Measurements from ENCODE around the gene AUH. TPM values are rescaled to one million over a fixed set of nuclear protein-coding genes. Genes with fewer than 3 reads are reported as not detected.
A peak's percentile ranks its signal among the peaks of the same experiment; 100 is the strongest.

AUH gene
- total and polyA plus RNA-seq, 7 donors = 9.9 to 20.6 (median 14.1) TPM

DNA sequence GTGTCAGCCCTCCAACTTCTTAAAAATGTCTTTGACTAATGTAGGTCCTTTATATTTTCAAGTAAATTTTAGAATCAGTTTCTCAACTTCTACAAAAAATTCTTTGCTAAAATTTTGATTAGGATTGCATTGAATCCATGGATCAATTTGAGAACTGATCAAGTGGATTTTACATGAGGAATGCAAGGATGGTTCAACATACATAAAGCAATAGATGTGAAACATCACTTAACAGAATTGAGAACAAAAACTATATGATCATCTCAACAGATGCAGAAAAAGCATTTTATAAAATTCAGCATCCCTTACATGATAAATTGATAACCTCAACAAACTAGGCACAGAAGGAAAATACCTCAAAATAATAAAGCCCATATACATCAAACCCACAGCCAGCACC, 190.8 kb downstream of the AUH start:
- intact Hi-C loops (cut with DNase I) = no loop called here
- no peak overlapping the region for H3K27ac ChIP-seq
- no peaks in the 10 kb centered on the region for H3K36me3 ChIP-seq (ENCODE audit: insufficient read depth in 1 of 2, low read depth in 1 of 2)
- H3K9me3 ChIP-seq = peaks cover 8% of the 10 kb centered on the region
- TF ChIP-seq, protein P1, sequence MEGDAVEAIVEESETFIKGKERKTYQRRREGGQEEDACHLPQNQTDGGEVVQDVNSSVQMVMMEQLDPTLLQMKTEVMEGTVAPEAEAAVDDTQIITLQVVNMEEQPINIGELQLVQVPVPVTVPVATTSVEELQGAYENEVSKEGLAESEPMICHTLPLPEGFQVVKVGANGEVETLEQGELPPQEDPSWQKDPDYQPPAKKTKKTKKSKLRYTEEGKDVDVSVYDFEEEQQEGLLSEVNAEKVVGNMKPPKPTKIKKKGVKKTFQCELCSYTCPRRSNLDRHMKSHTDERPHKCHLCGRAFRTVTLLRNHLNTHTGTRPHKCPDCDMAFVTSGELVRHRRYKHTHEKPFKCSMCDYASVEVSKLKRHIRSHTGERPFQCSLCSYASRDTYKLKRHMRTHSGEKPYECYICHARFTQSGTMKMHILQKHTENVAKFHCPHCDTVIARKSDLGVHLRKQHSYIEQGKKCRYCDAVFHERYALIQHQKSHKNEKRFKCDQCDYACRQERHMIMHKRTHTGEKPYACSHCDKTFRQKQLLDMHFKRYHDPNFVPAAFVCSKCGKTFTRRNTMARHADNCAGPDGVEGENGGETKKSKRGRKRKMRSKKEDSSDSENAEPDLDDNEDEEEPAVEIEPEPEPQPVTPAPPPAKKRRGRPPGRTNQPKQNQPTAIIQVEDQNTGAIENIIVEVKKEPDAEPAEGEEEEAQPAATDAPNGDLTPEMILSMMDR (IDR thresholded peaks at IDR 0.05) = no peak
- DNase-seq (no peak), ATAC-seq (no peak)
- no peaks in the 10 kb centered on the region for H3K27me3 ChIP-seq (ENCODE audit: insufficient read depth in 3 of 3, low read length in 2 of 3)
- H3K4me3 ChIP-seq = no peak overlapping the region
- H3K4me1 ChIP-seq = peaks cover 6% of the 10 kb centered on the region

GRCh38 chr9:91166796-91167366, 194.8 kb downstream of the AUH start:
- Histone ChIP-seq H3K27ac (no peak overlapping the region), H3K4me3 (no peak overlapping the region), H3K27me3 (ENCODE audit: insufficient read depth in 3 of 3, low read length in 2 of 3) (no peaks in the 10 kb centered on the region), H3K4me1 (peaks cover 25% of the 10 kb centered on the region), H3K9me3 (peaks cover 8% of the 10 kb centered on the region), H3K36me3 (ENCODE audit: insufficient read depth in 1 of 2, low read depth in 1 of 2) (no peaks in the 10 kb centered on the region)
- WGBS, 3 donors = 54 to 63% (median 56%) methylated on average over 10 of the region's 10 CpGs
- no peak for DNase-seq
- TF ChIP-seq, protein P1 (IDR thresholded peaks at IDR 0.05) = no peak
- no peak for ATAC-seq
- intact Hi-C loops (cut with DNase I) = loop anchor here in 1 of 2 donors (10.0 kb wide), 1 partner anchor 252 kb away; no protein-coding TSS in a partner anchor

DNA sequence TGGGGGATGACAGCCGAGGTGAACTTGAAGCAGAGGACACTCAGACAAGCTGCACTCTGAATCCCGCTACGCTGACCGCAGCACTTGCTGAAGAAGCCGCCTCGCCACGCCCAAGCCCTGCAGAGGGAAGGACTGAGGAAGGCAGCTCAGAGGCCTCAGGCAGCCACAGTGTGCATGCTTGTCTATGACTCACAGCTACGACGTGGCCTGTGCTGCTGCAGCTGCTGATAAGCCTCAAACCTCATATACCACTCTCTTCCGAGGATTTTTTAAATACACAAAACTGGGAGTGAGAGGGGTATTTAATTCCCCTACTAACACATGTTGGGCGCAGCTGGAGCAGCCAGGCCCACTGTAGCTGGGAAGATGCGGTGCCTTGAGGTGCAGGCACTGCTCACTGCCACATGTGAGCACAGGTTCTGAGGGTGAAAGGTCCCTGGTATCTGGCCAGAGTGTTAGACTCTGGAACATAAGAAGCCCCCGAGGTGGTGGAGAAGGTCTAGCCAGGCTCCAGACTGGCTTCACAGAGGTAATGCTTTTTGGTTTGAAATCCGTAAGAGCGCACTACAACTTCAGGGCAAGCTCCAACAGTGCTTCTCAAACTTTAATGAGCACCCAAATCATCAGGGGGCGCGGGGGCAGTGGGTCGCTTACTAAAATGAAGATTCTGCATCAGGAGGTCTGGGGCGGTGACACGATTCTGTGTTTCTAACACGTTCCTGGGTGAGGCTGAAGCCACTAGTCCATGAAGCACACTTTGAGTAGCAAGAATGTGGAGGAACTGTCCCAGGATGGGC, 196.8 kb downstream of the AUH start:
- H3K36me3 ChIP-seq (ENCODE audit: insufficient read depth in 1 of 2, low read depth in 1 of 2) = no peaks in the 10 kb centered on the region
- TF ChIP-seq, protein P1 (IDR thresholded peaks at IDR 0.05) = no peak
- peaks cover under 1% of the 10 kb centered on the region for H3K9me3 ChIP-seq
- peaks cover 25% of the 10 kb centered on the region for H3K4me1 ChIP-seq
- intact Hi-C loops (cut with DNase I) = loop anchor here in 1 of 2 donors (10.0 kb wide), 1 partner anchor 250 kb away; no protein-coding TSS in a partner anchor
- H3K27ac ChIP-seq = no peak overlapping the region
- no peak overlapping the region for H3K4me3 ChIP-seq
- DNase-seq (peak; percentile 75 to 79), ATAC-seq (peak; percentile 32 to 75 (median 72))
- no peaks in the 10 kb centered on the region for H3K27me3 ChIP-seq (ENCODE audit: insufficient read depth in 3 of 3, low read length in 2 of 3)
- WGBS, 3 donors = 77 to 83% (median 81%) methylated on average over 21 of the region's 21 CpGs

Other genes starting within 250 kb of the AUH start
- 10 to 100 TPM; 22.4 to 76.3 (median 64.2) TPM for gene NFIL3, start 61.9 kb upstream of the AUH start, total RNA-seq
- gene NFIL3, start 61.9 kb upstream of the AUH start, polyA plus RNA-seq = 100 to 1,000 TPM in 2 of 3 donors, 10 to 100 TPM in 1; 29.0 to 152 (median 126) TPM

Measured in psoas muscle (tissue), 8 donors.